Thyroid gland (tissue), 4 donors: ENCODE data around the gene KCNMA1.

Experiments used
- CTCF ChIP-seq, 6 experiments: fragments of 200-600 bp in 3 of 6; fragments of 450-650 bp in 3 of 6; sonication (generic) in 3 of 6; IDR thresholded peaks; one replicate each; pipeline ENCODE4 v1.5.1; 2016 to 2019; ENCODE audit warnings: antibody characterized with exemption in 6 of 6, mild to moderate bottlenecking in 2 of 6, inconsistent platforms in 1 of 6, moderate library complexity in 1 of 6
- POLR2A ChIP-seq, 2 donors: fragments of 450-650 bp; IDR thresholded peaks; one replicate each; pipeline ENCODE4 v1.6.1; 2017; ENCODE audit warnings: antibody characterized with exemption in 2 of 2, mild to moderate bottlenecking in 2 of 2, moderate library complexity in 1 of 2

GRCh38 chr10:77446700-77447099 lies 190.9 kb downstream of the KCNMA1 start:
- TF ChIP-seq CTCF (IDR thresholded peaks at IDR 0.05) (no peak), POLR2A (IDR thresholded peaks at IDR 0.05) (no peak)
